Endothelial cell of umbilical vein (primary cell): ENCODE measurements around the gene TRIM16.

ENCODE experiments used
- CTCF ChIP-seq, 2 donors: IDR thresholded peaks; 1 replicate in 1 of 2; 2 replicates in 1 of 2; pipeline ENCODE4 v1.5.1; 2011; ENCODE audit warnings: low read length in 2 of 2, mild to moderate bottlenecking in 2 of 2, moderate library complexity in 2 of 2, control low read depth in 1 of 2, inconsistent platforms in 1 of 2, low read depth in 1 of 2; ENCODE audit not compliant: insufficient read depth in 1 of 2; ENCODE audit errors: extremely low read depth in 1 of 2
- EZH2 ChIP-seq: IDR thresholded peaks from 2 replicates; pipeline ENCODE4 v1.6.1; 2012; ENCODE audit warnings: borderline replicate concordance, low read depth, mild to moderate bottlenecking, moderate library complexity, low read length, inconsistent platforms; ENCODE audit not compliant: severe bottlenecking
- FOS ChIP-seq: IDR thresholded peaks from 2 replicates; pipeline ENCODE4 v1.6.1; 2011; ENCODE audit warnings: mild to moderate bottlenecking, low read length, moderate library complexity, borderline replicate concordance; ENCODE audit not compliant: insufficient read depth
- GATA2 ChIP-seq: IDR thresholded peaks from 2 replicates; pipeline ENCODE4 v1.7.0; 2011; ENCODE audit warnings: low read depth, mild to moderate bottlenecking, moderate library complexity, mixed read lengths, low read length; ENCODE audit not compliant: insufficient read length, insufficient read depth
- JUN ChIP-seq: IDR thresholded peaks from 2 replicates; pipeline ENCODE4 v1.6.1; 2011; ENCODE audit warnings: borderline replicate concordance, low read depth; ENCODE audit not compliant: insufficient read length, insufficient read depth
- MAX ChIP-seq: IDR thresholded peaks from 2 replicates; pipeline ENCODE4 v1.6.1; 2011; ENCODE audit not compliant: insufficient read depth, insufficient read length
- MYC ChIP-seq: IDR thresholded peaks from one replicate; pipeline ENCODE4 v1.6.1; 2011; ENCODE audit warnings: mild to moderate bottlenecking, low read depth, low read length
- POLR2A ChIP-seq: IDR thresholded peaks from 2 replicates; pipeline ENCODE4 v1.6.1; 2012; ENCODE audit warnings: low read depth, mild to moderate bottlenecking, control low read depth, low read length
- POLR2AphosphoS5 ChIP-seq: IDR thresholded peaks from 2 replicates; pipeline ENCODE4 v1.6.1; 2012; ENCODE audit warnings: low read depth, mild to moderate bottlenecking, control low read depth, low read length, moderate library complexity; ENCODE audit not compliant: insufficient read depth

GRCh38 chr17:15663176-15663575 is 20.9 kb downstream of the TRIM16 start:
- TF ChIP-seq CTCF (IDR thresholded peaks at IDR 0.05; ENCODE audit: extremely low read depth in 1 of 2, insufficient read depth in 1 of 2, low read depth in 1 of 2, low read length in 2 of 2) (no peak), POLR2A (no peak), POLR2AphosphoS5 (no peak), JUN (no peak), GATA2 (no peak), MAX (no peak), EZH2 (no peak), FOS (no peak), MYC (no peak)
